Pulmonary artery endothelial cell (primary cell): ENCODE measurements around the gene TSNAXIP1. TPM values are rescaled to one million over a fixed set of nuclear protein-coding genes. Genes with fewer than 3 reads are reported as not detected.
"Not testable (repeated sequence)": the region's sequence is repeated elsewhere in the genome, so short reads cannot be mapped to it uniquely, and the experiment has no call there.

Source experiments
- DNase-seq: peaks from one replicate; pipeline ENCODE4 v3.0.0-alpha.2; 2011; ENCODE audit warnings: low read depth, low spot score
- total RNA-seq: library from RNA; depleted of rRNA; stranded (reverse); fragments of >200 nt; gene quantifications from 2 replicates; pipeline ENCODE4 v1.2.3, GENCODE V29; 2014

Gene TSNAXIP1
- total RNA-seq, 1 donor from 2014 or later = 0.20 TPM

- no peak for DNase-seq
These were observed 26.9 kb downstream of the TSNAXIP1 start for GRCh38 chr16:67833415-67834241.

DNA sequence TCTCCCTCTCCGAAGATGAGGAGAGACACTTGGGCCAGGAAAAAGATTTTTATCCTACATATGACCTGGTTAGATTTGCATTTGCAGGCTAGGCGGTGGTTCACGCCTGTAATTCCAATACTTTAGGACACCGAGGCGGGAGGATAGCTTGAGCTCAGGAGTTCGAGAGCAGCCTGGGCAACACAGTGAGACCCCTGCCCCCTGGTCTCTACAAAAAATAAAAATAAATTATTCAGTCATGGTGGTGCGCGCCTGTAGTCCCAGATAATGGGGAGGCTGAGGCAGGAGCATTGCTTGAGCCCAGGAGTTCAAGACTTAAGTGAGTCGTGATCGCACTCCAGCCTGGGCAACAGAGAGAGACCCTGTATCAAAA lies 27.5 kb downstream of the TSNAXIP1 start:
- DNase-seq = no peak

DNA sequence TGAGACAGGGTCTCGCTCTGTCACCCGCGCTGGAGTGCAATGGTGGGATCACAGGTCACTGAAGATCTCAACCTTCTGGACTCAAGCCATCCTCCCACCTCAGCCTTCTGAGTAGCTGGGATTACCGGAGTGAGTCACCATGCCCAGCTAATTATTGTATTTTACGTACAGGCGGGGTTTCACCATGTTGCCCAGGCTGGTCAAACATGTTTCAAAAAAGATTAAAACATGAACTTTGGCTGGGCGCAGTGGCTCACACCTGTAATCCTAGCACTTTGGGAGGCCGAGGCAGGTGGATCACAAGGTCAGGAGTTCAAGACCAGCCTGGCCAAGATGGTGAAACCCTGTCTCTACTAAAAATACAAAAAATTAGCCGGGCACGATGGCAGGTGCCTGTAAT lies 30.5 kb downstream of the TSNAXIP1 start:
- not testable (repeated sequence) for DNase-seq

- no peak for DNase-seq
These were observed 31.1 kb downstream of the TSNAXIP1 start for GRCh38 chr16:67837811-67838210.

GRCh38 chr16:67841198-67841815 lies 34.6 kb downstream of the TSNAXIP1 start:
- DNase-seq = no peak

- DNase-seq = peak; percentile 77
These were observed 35.3 kb downstream of the TSNAXIP1 start, which contains the start of gene THAP11 for GRCh38 chr16:67841816-67842508. Gene THAP11, plus strand, starts transcription at chr16:67842320. Its CDS starts 235 bp downstream, at chr16:67842555.

DNA sequence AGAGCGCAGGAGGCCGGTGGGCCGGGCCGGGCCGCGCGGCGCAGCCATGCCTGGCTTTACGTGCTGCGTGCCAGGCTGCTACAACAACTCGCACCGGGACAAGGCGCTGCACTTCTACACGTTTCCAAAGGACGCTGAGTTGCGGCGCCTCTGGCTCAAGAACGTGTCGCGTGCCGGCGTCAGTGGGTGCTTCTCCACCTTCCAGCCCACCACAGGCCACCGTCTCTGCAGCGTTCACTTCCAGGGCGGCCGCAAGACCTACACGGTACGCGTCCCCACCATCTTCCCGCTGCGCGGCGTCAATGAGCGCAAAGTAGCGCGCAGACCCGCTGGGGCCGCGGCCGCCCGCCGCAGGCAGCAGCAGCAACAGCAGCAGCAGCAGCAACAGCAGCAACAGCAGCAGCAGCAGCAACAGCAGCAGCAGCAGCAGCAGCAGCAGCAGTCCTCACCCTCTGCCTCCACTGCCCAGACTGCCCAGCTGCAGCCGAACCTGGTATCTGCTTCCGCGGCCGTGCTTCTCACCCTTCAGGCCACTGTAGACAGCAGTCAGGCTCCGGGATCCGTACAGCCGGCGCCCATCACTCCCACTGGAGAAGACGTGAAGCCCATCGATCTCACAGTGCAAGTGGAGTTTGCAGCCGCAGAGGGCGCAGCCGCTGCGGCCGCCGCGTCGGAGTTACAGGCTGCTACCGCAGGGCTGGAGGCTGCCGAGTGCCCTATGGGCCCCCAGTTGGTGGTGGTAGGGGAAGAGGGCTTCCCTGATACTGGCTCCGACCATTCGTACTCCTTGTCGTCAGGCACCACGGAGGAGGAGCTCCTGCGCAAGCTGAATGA lies 36.0 kb downstream of the TSNAXIP1 start:
- no peak for DNase-seq

GRCh38 chr16:67843343-67843765 lies 36.7 kb downstream of the TSNAXIP1 start:
- no peak for DNase-seq

DNA sequence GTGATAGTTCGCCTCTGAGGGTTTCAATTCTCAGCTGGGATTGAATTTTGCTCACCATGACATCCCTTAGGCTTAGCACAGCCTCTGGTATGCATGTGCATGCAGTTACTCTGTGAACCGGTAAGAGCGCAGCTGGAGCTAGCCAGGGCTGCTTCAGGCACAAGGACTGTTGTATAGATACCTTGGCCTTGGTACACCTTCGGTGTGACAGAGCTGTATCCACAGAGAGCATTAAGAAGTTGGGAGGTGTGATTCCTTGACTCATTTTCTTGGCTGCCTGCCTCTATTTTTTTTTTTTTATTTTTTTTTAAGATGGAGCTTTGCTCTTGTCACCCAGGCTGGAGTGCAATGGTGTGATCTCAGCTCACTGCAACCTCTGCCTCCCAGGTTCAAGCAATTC lies 37.8 kb downstream of the TSNAXIP1 start:
- no peak for DNase-seq

DNA sequence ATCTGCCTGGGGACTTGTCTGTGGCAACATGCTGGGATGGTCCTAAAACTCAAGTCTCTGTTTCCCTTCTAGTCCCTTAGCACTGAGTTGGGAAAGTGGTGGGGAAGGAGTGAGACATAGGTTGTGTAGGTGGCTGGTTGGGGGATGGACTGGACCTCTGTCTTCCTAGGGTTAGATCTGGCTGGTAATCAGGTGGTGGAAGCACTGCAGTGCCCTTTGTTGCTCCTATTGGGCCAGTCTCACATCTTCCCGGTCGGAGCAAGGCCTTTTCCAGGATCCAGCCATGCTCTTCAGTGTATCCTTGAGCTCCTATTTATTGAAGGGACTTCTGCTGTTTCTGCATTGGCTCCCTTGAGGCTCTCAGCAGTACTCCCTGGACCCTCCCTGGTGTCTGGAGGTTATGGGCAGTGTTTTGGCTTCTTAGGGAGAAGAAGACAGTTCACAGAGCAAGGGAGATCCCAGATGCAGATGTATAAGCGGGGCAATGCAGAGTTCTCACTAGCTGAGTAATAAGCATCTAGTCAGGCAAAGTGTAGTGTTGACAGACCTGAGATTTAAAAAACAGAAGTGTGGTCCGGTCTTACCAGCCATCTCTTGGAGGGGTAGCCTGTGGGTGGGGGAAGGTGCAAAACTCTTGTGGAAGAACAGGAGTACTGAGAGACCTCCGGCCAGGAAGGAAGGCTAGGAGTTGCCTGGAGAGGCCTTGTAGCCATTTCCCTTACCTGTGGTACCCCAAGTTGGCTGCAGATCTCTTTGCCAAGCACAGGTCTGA lies 38.8 kb downstream of the TSNAXIP1 start:
- DNase-seq = no peak

- DNase-seq = no peak
These were observed 39.3 kb downstream of the TSNAXIP1 start for GRCh38 chr16:67846063-67846319.

DNA sequence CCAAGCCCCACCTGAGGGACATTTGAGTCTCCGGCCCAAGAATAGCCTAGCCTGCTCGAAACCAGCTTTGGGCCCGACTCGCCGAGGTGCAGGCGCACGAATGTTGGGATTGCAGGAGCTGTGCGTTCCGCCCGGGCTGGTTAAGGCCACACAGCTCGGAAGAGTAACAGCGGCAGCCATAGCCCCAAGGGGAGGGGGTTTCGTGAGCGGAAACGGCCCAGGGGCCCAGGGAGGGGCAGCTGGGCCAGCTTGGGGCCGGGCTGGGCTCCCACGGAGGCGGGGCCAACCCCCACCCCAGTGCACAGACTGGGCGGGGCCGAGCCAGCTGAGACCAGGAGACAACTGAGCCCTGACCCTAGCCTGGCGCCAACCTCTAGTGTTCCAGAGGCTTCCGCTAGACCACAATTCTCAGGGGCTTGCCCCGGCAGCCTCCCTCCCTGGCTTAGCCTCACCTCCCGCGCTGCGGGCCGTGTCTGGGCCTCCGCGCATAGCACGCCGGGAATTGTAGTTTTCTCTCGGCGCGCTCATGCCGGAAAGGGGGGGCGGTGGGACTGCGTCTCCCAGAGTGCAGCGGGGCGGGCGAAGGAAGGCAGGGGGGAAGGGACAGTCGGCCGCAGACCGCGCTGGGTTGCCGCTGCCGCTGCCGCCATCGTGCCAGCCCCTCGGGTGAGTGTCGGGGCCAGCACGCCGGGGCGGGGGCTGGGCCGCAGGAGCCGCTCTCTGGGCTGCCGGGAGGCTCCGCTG lies 39.8 kb downstream of the TSNAXIP1 start, which contains the start of gene NUTF2:
Gene NUTF2 (plus strand): TSS at position 614 of the 744 bp plus-strand sequence. CDS start 18,198 bp downstream, outside the sequence.
- peak; percentile 63 for DNase-seq

- DNase-seq = no peak
These were observed 40.6 kb downstream of the TSNAXIP1 start, which contains the start of gene CENPT for GRCh38 chr16:67847064-67847861. Gene CENPT, minus strand, starts transcription at chr16:67847693. Its CDS starts 13,834 bp downstream, at chr16:67833859.

DNA sequence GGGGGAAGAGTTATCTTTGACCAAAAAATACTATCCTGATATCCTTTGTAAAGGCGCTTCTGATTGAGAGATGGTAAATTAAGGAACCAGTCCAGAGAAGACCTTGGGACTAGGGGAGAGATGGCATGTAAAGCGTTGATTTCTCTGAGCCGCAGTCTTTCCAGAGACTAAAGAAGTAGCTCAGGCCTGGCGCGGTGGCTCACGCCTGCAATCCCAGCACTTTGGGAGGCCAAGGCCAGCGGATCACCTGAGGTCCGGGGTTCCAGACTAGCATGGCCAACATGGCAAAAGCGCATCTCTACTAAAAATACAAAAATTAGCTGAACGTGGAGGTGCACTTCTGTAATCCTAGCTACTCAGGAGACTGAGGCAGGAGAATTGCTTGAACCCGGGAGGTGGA lies 41.4 kb downstream of the TSNAXIP1 start:
- no peak for DNase-seq

DNA sequence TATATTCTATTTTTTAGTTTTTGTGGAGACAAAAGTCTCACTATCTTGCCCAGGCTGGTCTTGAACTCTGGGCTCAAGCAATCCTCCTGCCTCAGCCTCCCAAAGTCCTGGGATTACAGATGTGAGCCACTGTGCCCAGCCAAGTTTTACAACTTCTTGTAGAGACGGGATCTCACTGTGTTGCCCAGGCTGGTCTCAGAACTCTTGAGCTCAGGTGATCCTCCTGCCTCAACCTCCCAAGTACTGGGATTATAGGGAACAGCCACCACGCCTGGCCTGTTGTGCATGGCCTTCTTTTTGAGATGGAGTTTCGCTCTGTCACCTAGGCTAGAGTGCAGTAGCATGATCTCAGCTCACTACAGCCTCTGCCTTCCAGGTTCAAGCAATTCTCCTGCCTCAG lies 47.0 kb downstream of the TSNAXIP1 start:
- DNase-seq = no peak

DNA sequence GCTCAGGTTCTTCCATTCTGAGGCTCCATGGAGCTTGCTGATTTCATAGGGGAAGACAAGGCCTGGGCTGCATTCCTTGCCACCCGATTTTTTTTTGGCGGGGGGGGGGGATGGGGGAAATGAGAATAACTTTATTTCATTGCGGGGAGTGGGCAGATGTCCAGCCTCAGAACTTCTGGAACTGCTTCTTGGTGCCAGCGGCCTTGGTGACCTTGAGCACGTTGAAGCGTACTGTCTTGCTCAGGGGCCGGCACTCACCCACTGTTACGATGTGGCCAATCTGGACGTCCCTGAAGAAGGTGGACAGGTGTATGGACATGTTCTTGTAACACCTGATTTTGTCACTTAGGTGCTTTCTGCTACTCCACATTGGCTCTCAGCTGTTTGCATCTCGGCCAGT lies 49.1 kb downstream of the TSNAXIP1 start:
- no peak for DNase-seq

DNA sequence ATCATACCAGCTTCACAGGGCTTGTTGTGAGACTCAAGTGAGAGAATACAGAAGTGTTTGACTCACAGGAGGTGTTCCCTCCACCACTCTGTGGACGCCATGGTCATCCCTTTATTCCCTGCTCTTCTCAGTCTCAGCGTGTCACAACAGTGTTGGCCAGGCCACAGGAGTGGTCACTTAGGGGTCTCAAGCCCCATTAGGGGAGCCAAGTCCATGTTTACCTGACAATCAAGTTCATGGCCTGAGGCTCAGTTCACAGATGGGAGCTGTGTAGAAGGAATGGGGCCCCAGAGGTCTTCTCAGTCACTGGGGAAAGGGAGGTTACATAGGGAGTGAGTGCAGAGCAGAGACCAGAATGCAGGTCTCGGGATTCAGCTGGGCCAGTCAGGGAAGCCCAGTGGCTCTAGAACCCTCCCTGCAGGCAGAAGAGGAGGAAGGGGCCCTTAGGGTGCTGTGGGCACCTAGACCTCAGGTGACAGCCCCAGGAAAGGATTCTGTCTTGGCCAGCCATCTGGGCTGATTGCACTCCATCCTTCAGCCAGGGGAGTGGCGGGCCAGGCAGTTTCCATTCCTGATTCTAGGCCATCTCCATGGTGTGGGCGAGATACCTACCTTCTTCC lies 50.3 kb downstream of the TSNAXIP1 start:
- DNase-seq = no peak

DNA sequence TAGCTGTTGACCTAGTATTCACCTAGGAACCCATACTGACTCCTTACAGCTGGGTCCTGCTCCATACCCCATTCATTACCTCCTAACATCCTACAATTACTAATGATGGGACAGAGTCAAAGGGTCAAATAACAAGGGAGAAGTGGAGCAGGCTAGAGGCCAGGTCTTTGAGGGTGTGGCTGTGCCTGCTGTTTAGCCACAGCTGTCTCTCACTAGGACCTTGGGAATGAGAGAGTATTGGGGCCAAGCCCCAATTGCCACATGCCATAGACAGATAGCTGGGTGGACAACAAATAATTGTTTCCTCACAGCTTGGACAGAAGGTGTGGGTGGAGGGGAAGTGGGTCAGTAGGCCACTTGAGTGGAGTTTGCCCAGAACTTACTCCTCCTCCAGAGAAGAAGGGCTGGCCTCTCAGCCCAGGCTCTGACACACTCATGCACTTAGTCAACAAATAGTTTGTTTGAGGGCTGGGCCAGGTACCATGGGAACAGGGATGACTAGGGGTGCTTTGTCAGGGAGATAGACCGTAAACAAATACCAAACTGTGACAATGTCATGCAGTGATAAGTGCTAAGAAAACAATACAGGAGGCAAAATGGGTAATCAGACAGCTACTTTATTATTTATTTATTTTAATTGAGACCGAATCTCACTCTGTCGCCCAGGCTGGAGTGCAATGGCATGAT lies 51.0 kb downstream of the TSNAXIP1 start:
- DNase-seq = peak; percentile 89
